Common myeloid progenitor, CD34-positive (primary cell): ENCODE data around the gene ZNRF4.

Source experiments
- CTCF ChIA-PET: fragments of 350-600 bp; sonication (Branson Sonifier 250); formaldehyde crosslinking; loops from one replicate; lab custom pipeline; 2021; ENCODE audit warnings: antibody characterized with exemption; lab: Charles Lee
- POLR2A ChIA-PET: fragments of 350-600 bp; sonication (Branson Sonifier 250); formaldehyde crosslinking; loops from one replicate; lab custom pipeline; 2021; ENCODE audit warnings: antibody characterized with exemption; lab: Charles Lee
- DNase-seq, 3 donors: peaks; one replicate each; pipeline versions ENCODE4 v3.0.0 to v3.0.0-alpha.2; 2013
- H3K27ac ChIP-seq, 2 experiments: 1 replicate in 1 of 2; 2 replicates in 1 of 2; pipeline ENCODE4 v1.7.0; 2013; ENCODE audit warnings: inconsistent platforms in 2 of 2, low read length in 2 of 2, mild to moderate bottlenecking in 2 of 2, low read depth in 1 of 2, moderate library complexity in 1 of 2; ENCODE audit not compliant: severe bottlenecking in 2 of 2, insufficient read depth in 1 of 2, poor library complexity in 1 of 2
- H3K27me3 ChIP-seq, 5 experiments: replicated peaks in 2 of 5; 1 replicate in 3 of 5; 2 replicates in 2 of 5; pipeline versions ENCODE4 v1.6.1 to v1.7.0; 2013; ENCODE audit warnings: low read length in 4 of 5, mild to moderate bottlenecking in 2 of 5, moderate library complexity in 2 of 5, inconsistent platforms in 1 of 5; ENCODE audit not compliant: insufficient read depth in 5 of 5, control insufficient read depth in 4 of 5
- H3K36me3 ChIP-seq, 4 experiments: 1 replicate in 2 of 4; 2 replicates in 2 of 4; pipeline versions ENCODE4 v1.6.1 to v1.7.0; 2013; ENCODE audit warnings: low read length in 3 of 4, control low read depth in 1 of 4, mild to moderate bottlenecking in 1 of 4; ENCODE audit not compliant: control insufficient read depth in 4 of 4, insufficient read depth in 4 of 4
- H3K4me1 ChIP-seq, 4 experiments: 1 replicate in 3 of 4; 2 replicates in 1 of 4; pipeline versions ENCODE4 v1.6.1 to v1.7.1; 2013; ENCODE audit warnings: low read length in 3 of 4, mild to moderate bottlenecking in 3 of 4, control low read depth in 1 of 4, inconsistent platforms in 1 of 4, moderate library complexity in 1 of 4; ENCODE audit not compliant: control insufficient read depth in 4 of 4, insufficient read depth in 4 of 4; ENCODE audit errors: control extremely low read depth in 1 of 4
- H3K4me3 ChIP-seq, 7 experiments: 1 replicate in 4 of 7; 2 replicates in 3 of 7; pipeline versions ENCODE4 v1.5.1 to v1.7.0; 2013; ENCODE audit warnings: mild to moderate bottlenecking in 7 of 7, low read length in 6 of 7, moderate library complexity in 6 of 7, inconsistent platforms in 2 of 7, low read depth in 2 of 7, control low read depth in 1 of 7; ENCODE audit not compliant: insufficient read depth in 4 of 7, control insufficient read depth in 1 of 7; ENCODE audit errors: extremely low read depth in 1 of 7
- H3K9me3 ChIP-seq, 5 experiments: 1 replicate in 4 of 5; 2 replicates in 1 of 5; pipeline versions ENCODE4 v1.6.1 to v1.7.1; 2013; ENCODE audit warnings: low read length in 4 of 5, mild to moderate bottlenecking in 2 of 5, inconsistent platforms in 1 of 5, low read depth in 1 of 5, moderate library complexity in 1 of 5; ENCODE audit not compliant: control insufficient read depth in 4 of 5, insufficient read depth in 2 of 5; ENCODE audit errors: control extremely low read depth in 1 of 5
- WGBS: methylation state at CpG from one replicate; pipeline ENCODE4 v1.1.5; 2013; ENCODE audit not compliant: insufficient coverage; 5-methylcytosine and 5-hydroxymethylcytosine counted together

The ZNRF4 gene

GRCh38 chr19:5451494-5451893 lies 3.7 kb upstream of the ZNRF4 start:
- ChIA-PET CTCF (no interaction called here), POLR2A (no interaction called here)
- no peaks in the 10 kb centered on the region for H3K4me1 ChIP-seq
- no peaks in the 10 kb centered on the region for H3K36me3 ChIP-seq
- DNase-seq, result no peak
- H3K27me3 ChIP-seq, result peaks cover 0 to 12% (median 0%) of the 10 kb centered on the region in 5 experiments
- H3K27ac ChIP-seq, result no peak overlapping the region
- WGBS, result 82% methylated on average over 10 of the region's 10 CpGs
- no peak overlapping the region for H3K4me3 ChIP-seq
- peaks cover 0 to 4% (median 3%) of the 10 kb centered on the region in 5 experiments for H3K9me3 ChIP-seq

GRCh38 chr19:5452594-5453565 lies 2.3 kb upstream of the ZNRF4 start:
- peak in 1 of 3 donors; percentile 8 for DNase-seq
- 87% methylated on average over 14 of the region's 16 CpGs for WGBS
- CTCF ChIA-PET, result interaction anchor here (0.6 kb wide), 1 partner anchor 53 kb away, joined by 3 read pairs; no protein-coding TSS in a partner anchor

GRCh38 chr19:5454743-5455142 lies 474 bp upstream of the ZNRF4 start:
- 82% methylated on average over 4 of the region's 5 CpGs for WGBS
- Histone ChIP-seq H3K27ac (no peak overlapping the region), H3K4me1 (no peaks in the 10 kb centered on the region), H3K4me3 (no peak overlapping the region), H3K27me3 (peaks cover 0 to 2% (median 0%) of the 10 kb centered on the region in 5 experiments), H3K36me3 (no peaks in the 10 kb centered on the region), H3K9me3 (peaks cover 0 to 4% (median 3%) of the 10 kb centered on the region in 5 experiments)
- POLR2A ChIA-PET, result no interaction called here
- CTCF ChIA-PET, result no interaction called here
- no peak for DNase-seq

More at GRCh38 chr19:5452594-5453565, 2.3 kb upstream of the ZNRF4 start:
- no peak overlapping the region for H3K4me3 ChIP-seq
- H3K36me3 ChIP-seq, result no peaks in the 10 kb centered on the region
- H3K27me3 ChIP-seq, result peaks cover 0 to 7% (median 0%) of the 10 kb centered on the region in 5 experiments
- H3K4me1 ChIP-seq, result no peaks in the 10 kb centered on the region
- peaks cover 0 to 4% (median 3%) of the 10 kb centered on the region in 5 experiments for H3K9me3 ChIP-seq
- POLR2A ChIA-PET, result interaction anchor here (0.6 kb wide), 1 partner anchor 19 kb away, joined by 5 read pairs; no protein-coding TSS in a partner anchor
- no peak overlapping the region for H3K27ac ChIP-seq

GRCh38 chr19:5456130-5456840 lies 1.1 kb downstream of the ZNRF4 start:
- ChIA-PET CTCF (no interaction called here), POLR2A (no interaction called here)
- peaks cover 0 to 8% (median 3%) of the 10 kb centered on the region in 5 experiments for H3K9me3 ChIP-seq
- H3K36me3 ChIP-seq, result no peaks in the 10 kb centered on the region
- WGBS, result 96% methylated on average over 31 of the region's 35 CpGs
- peaks cover 0 to 2% (median 0%) of the 10 kb centered on the region in 5 experiments for H3K27me3 ChIP-seq
- no peak for DNase-seq
- no peak overlapping the region for H3K4me3 ChIP-seq
- no peak overlapping the region for H3K27ac ChIP-seq
- no peaks in the 10 kb centered on the region for H3K4me1 ChIP-seq

- POLR2A ChIA-PET, result no interaction called here
- peaks cover 0 to 8% (median 3%) of the 10 kb centered on the region in 5 experiments for H3K9me3 ChIP-seq
- 93% methylated on average over 13 of the region's 16 CpGs for WGBS
- CTCF ChIA-PET, result no interaction called here
- H3K27ac ChIP-seq, result no peak overlapping the region
- H3K4me1 ChIP-seq, result no peaks in the 10 kb centered on the region
- no peak overlapping the region for H3K4me3 ChIP-seq
- DNase-seq, result no peak
- H3K27me3 ChIP-seq, result peaks cover 0 to 2% (median 0%) of the 10 kb centered on the region in 5 experiments
- H3K36me3 ChIP-seq, result no peaks in the 10 kb centered on the region
These were observed 1.6 kb downstream of the ZNRF4 start for GRCh38 chr19:5456841-5457200.

GRCh38 chr19:5457709-5458108 lies 2.5 kb downstream of the ZNRF4 start:
- POLR2A ChIA-PET, result no interaction called here
- no peaks in the 10 kb centered on the region for H3K4me1 ChIP-seq
- peaks cover 0 to 2% (median 0%) of the 10 kb centered on the region in 5 experiments for H3K27me3 ChIP-seq
- no peak for DNase-seq
- H3K36me3 ChIP-seq, result no peaks in the 10 kb centered on the region
- 86% methylated on average over 8 of the region's 9 CpGs for WGBS
- H3K9me3 ChIP-seq, result peaks cover 0 to 8% (median 3%) of the 10 kb centered on the region in 5 experiments
- no peak overlapping the region for H3K27ac ChIP-seq
- no peak overlapping the region for H3K4me3 ChIP-seq
- CTCF ChIA-PET, result no interaction called here
